ENCODE results near the gene MRPS9. TPM values are rescaled to one million over a fixed set of nuclear protein-coding genes. Genes with fewer than 3 reads are reported as not detected.

Gene MRPS9
- total RNA-seq, 4 donors from 2014 or later: 12.3 to 24.4 (median 20.6) TPM

DNA sequence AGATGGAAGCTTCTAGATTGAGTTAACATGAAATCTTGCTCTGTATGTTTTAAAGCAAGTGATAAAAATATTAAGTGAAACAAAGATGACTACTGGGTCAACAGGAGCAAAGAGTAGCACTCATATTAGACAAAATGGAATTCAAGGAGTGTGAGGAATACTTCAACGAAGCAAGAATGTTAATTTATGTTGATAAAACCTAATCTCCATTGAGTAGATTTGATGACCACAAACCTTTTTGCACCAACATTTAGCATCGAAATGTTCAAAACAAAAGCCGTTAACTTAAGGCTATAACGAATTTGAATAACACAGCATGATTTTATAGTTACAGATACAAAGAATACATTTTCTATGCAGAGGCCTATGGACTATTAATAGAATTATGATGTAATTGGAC, 35.7 kb downstream of the MRPS9 start:
- TF ChIP-seq POLR2A (IDR thresholded peaks at IDR 0.05): no peak
- TF ChIP-seq, protein P1, sequence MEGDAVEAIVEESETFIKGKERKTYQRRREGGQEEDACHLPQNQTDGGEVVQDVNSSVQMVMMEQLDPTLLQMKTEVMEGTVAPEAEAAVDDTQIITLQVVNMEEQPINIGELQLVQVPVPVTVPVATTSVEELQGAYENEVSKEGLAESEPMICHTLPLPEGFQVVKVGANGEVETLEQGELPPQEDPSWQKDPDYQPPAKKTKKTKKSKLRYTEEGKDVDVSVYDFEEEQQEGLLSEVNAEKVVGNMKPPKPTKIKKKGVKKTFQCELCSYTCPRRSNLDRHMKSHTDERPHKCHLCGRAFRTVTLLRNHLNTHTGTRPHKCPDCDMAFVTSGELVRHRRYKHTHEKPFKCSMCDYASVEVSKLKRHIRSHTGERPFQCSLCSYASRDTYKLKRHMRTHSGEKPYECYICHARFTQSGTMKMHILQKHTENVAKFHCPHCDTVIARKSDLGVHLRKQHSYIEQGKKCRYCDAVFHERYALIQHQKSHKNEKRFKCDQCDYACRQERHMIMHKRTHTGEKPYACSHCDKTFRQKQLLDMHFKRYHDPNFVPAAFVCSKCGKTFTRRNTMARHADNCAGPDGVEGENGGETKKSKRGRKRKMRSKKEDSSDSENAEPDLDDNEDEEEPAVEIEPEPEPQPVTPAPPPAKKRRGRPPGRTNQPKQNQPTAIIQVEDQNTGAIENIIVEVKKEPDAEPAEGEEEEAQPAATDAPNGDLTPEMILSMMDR (IDR thresholded peaks at IDR 0.05): no peak
- no peaks in the 10 kb centered on the region for H3K36me3 ChIP-seq
- H3K27me3 ChIP-seq: no peaks in the 10 kb centered on the region
- no peaks in the 10 kb centered on the region for H3K9me3 ChIP-seq
- H3K27ac ChIP-seq: no peak overlapping the region
- DNase-seq: no peak
- no peaks in the 10 kb centered on the region for H3K4me1 ChIP-seq
- intact Hi-C loops (cut with DNase I; ENCODE audit: low total_unique reads): no loop called here
- no peak overlapping the region for H3K4me3 ChIP-seq

- H3K27ac ChIP-seq: no peak overlapping the region
- no peaks in the 10 kb centered on the region for H3K27me3 ChIP-seq
- TF ChIP-seq, protein P1 (IDR thresholded peaks at IDR 0.05): no peak
- no peak for TF ChIP-seq POLR2A (IDR thresholded peaks at IDR 0.05)
- no peaks in the 10 kb centered on the region for H3K36me3 ChIP-seq
- no peaks in the 10 kb centered on the region for H3K9me3 ChIP-seq
- H3K4me1 ChIP-seq: no peaks in the 10 kb centered on the region
- intact Hi-C loops (cut with DNase I; ENCODE audit: low total_unique reads): no loop called here
- H3K4me3 ChIP-seq: no peak overlapping the region
- DNase-seq: no peak
These were observed 38.3 kb downstream of the MRPS9 start for GRCh38 chr2:105076121-105076520.

DNA sequence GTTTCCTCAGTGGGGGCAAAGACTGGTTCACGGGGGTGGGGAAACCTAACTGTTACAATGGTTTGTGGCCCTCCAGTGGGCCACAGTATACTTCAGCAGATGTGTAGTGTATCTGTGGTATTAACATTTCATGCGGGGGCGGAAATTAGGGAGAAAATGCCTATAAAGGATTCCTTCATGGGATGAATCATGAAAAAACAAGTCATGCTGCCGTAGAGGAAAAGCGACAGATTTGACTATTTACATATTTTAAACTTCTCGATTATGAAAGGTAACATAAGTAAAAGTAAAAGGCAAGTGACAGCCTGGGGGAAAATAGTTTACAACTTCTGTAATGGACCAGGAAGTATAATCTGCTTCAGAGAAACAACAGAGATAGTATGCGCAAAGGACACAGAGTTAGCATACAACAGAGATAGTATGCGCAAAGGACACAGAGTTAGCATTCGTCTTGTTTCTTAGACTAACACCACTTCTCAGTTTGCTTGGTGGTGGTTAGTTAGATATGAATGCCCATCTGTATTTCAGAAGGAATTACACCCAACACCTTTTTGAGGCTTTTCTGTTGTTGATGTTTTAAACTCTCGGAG, 41.1 kb downstream of the MRPS9 start:
- Histone ChIP-seq H3K4me3 (no peak overlapping the region), H3K27me3 (no peaks in the 10 kb centered on the region), H3K27ac (no peak overlapping the region), H3K9me3 (no peaks in the 10 kb centered on the region), H3K36me3 (no peaks in the 10 kb centered on the region), H3K4me1 (no peaks in the 10 kb centered on the region)
- TF ChIP-seq, protein P1 (IDR thresholded peaks at IDR 0.05): no peak
- TF ChIP-seq POLR2A (IDR thresholded peaks at IDR 0.05): no peak
- no peak for DNase-seq
- intact Hi-C loops (cut with DNase I; ENCODE audit: low total_unique reads): no loop called here

- TF ChIP-seq POLR2A (IDR thresholded peaks at IDR 0.05): no peak
- TF ChIP-seq, protein P1 (IDR thresholded peaks at IDR 0.05): no peak
- Histone ChIP-seq H3K4me1 (no peaks in the 10 kb centered on the region), H3K27me3 (no peaks in the 10 kb centered on the region), H3K27ac (no peak overlapping the region), H3K36me3 (no peaks in the 10 kb centered on the region), H3K9me3 (no peaks in the 10 kb centered on the region), H3K4me3 (no peak overlapping the region)
- intact Hi-C loops (cut with DNase I; ENCODE audit: low total_unique reads): no loop called here
- DNase-seq: no peak
These were observed 42.6 kb downstream of the MRPS9 start for GRCh38 chr2:105080461-105080860.

DNA sequence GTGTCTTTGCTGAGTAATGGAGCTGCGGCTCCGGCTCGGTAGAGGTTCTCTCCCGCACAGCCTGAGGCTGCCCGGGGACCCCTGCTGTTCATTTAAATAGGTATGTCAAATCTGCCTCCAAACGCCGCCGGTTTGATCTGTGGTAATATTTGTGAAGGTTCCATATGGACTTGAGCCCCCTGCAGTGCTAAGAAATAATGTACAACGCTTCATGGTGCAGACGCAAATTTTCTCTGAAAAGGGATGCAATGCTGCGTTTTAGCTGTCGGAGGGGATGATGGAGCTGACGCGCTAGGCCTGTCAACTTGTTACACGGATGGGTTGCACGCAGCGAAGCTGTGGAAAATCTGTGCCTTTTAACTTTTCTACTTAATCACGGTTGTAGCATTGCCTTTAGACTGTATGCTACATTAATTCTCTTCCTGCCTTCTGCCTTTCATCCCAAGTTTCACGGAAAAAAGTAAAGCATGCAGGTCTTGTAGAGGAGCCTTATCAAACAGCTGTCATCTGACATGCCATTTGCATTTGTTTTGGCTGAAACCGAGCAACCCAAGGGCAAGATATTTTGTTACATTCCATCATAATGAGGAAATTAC, 43.2 kb downstream of the MRPS9 start:
- intact Hi-C loops (cut with DNase I; ENCODE audit: low total_unique reads): no loop called here
- H3K9me3 ChIP-seq: no peaks in the 10 kb centered on the region
- no peak overlapping the region for H3K27ac ChIP-seq
- no peak for DNase-seq
- H3K27me3 ChIP-seq: no peaks in the 10 kb centered on the region
- H3K4me1 ChIP-seq: no peaks in the 10 kb centered on the region
- TF ChIP-seq, protein P1 (IDR thresholded peaks at IDR 0.05): no peak
- no peak for TF ChIP-seq POLR2A (IDR thresholded peaks at IDR 0.05)
- H3K4me3 ChIP-seq: no peak overlapping the region
- no peaks in the 10 kb centered on the region for H3K36me3 ChIP-seq
